ENCODE measurements around the gene SLC25A1. TPM values are rescaled to one million over a fixed set of nuclear protein-coding genes. Genes with fewer than 3 reads are reported as not detected.

Gene SLC25A1
- total RNA-seq (10 to 100 TPM; 19.3 to 34.0 (median 30.7) TPM), polyA plus RNA-seq (10 to 100 TPM; 39.4 to 66.5 TPM), total RNA-seq (21.1 reads per million, percentile 51 among the genes with 10 or more reads in this experiment)

DNA sequence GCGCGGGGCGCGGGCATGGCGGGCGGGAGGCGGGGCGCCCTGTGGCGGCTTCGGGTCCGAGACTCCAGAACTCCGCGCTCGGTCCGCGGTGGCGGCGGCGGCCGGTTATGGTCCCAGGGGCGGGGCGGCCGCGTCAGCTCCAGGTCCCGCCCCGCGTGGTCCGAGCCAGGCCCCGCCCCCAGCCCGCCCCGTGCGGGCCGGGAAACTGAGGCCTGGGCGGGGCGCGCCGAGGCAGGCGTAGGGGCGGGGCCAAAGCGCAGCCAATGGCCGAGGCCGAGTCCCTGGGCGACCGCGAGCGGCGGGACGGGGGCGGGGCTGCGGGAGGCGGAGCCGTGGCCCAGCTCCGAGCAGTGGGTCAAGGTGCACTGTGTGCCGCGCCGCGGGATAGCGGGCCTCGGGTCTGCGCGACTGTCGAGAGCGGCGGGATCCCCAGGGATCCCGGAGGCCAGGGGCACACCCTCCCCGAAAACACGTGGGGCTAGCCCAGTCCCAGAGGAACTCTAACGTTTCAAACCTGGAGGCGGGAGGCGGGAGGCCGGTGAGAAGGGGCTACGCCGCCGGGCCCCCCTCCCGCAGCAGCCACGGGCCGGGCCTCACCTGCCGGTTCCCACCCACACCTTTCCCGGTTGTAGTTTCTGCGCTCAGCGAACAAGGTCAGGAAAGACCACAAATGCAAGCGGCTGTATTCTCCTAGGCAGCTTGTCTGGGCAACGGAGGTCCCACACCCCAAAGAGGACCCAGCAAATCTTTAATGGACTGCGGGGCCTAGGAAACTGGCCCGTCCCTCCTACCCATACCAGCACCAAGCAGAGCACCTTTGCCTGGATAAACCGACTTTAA, at the start of gene SLC25A1:
SLC25A1 (minus strand) TSS at position 80 of the 840 bp plus-strand sequence; CDS start at position 17, 63 bp downstream.
- H3K9me3 ChIP-seq (ENCODE audit: control insufficient read depth in 2 of 3, low read length in 3 of 3), result no peaks in the 10 kb centered on the region
- no peaks in the 10 kb centered on the region for H3K36me3 Mint-ChIP-seq
- H3K4me3 Mint-ChIP-seq, result peak within 1 kb of the TSS; percentile 83 to 92 (median 86)
- peak within 1 kb of the TSS; percentile 58 for H3K4me3 ChIP-seq (ENCODE audit: low read length)
- H3K27ac Mint-ChIP-seq, result peak within 1 kb of the TSS; percentile 31 to 92 (median 85)
- H3K4me1 Mint-ChIP-seq, result peaks cover 13 to 28% (median 23%) of the 10 kb centered on the region in 7 donors
- H3K4me1 ChIP-seq (ENCODE audit: control insufficient read depth in 2 of 2, insufficient read depth in 2 of 2, low read length in 2 of 2), result peaks cover 7 to 9% of the 10 kb centered on the region in 2 donors
- peak; percentile 82 for ATAC-seq
- no peaks in the 10 kb centered on the region for H3K27me3 Mint-ChIP-seq
- no peaks in the 10 kb centered on the region for H3K27me3 ChIP-seq (ENCODE audit: control insufficient read depth in 2 of 2, insufficient read depth in 2 of 2, low read length in 2 of 2)
- CTCF ChIA-PET, result interaction anchor here (0.8 kb wide), 1 partner anchor 68 kb away, joined by 3 read pairs; no protein-coding TSS in a partner anchor
- peak within 1 kb of the TSS; percentile 63 for H3K27ac ChIP-seq (ENCODE audit: low read depth, low read length)
- peak in 8 of 9 donors; percentile 42 to 96 (median 49) for DNase-seq
- no peaks in the 10 kb centered on the region for H3K9me3 Mint-ChIP-seq
- no peaks in the 10 kb centered on the region for H3K36me3 ChIP-seq (ENCODE audit: control insufficient read depth in 2 of 3, insufficient read depth in 3 of 3, low read length in 3 of 3)
- POLR2A ChIA-PET, result interaction anchor here (0.8 to 1.5 kb wide), 4 partner anchors 10 to 90 kb away, joined by 3 to 5 read pairs (median 3); partner anchors contain the start of gene ESS2
- intact Hi-C loops (cut with micrococcal nuclease), result loop anchor here (1.0 to 5.0 kb wide), 11 partner anchors 35 to 540 kb away; partner anchors contain the start of genes C22orf39 (in 2 of the 2), CLTCL1 (in 2 of the 2), DGCR2 (in 2 of the 2) and ESS2 (in 2 of the 2)

DNA sequence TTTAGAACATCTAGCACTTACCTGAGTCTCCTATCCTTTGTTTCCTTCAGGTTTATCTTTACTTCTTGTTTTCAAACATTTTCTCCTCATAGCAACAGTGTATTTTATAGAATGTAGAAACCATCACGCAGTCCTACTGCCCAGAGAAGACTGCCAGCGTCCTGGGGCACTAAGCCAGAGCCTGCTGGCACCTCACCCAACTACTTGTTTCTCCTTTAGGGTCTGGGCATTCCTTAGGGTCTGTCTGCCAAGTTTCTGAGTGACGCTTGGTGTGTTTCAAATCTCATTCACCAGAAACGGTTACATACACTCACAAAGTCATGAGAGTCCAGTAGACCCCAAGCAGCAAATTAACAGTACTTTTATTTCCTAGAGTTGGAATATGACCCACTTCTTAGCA, 49.6 kb upstream of the SLC25A1 start:
- Histone ChIP-seq H3K4me1 (ENCODE audit: control insufficient read depth in 2 of 2, insufficient read depth in 2 of 2, low read length in 2 of 2) (no peaks in the 10 kb centered on the region), H3K9me3 (ENCODE audit: control insufficient read depth in 2 of 3, low read length in 3 of 3) (no peaks in the 10 kb centered on the region), H3K4me3 (ENCODE audit: low read length) (no peak overlapping the region), H3K36me3 (ENCODE audit: control insufficient read depth in 2 of 3, insufficient read depth in 3 of 3, low read length in 3 of 3) (no peaks in the 10 kb centered on the region), H3K27me3 (ENCODE audit: control insufficient read depth in 2 of 2, insufficient read depth in 2 of 2, low read length in 2 of 2) (no peaks in the 10 kb centered on the region), H3K27ac (ENCODE audit: low read depth, low read length) (no peak overlapping the region)
- Mint-ChIP-seq H3K4me1 (peaks cover 0 to 3% (median 0%) of the 10 kb centered on the region in 7 donors), H3K27ac (no peak overlapping the region), H3K9me3 (no peaks in the 10 kb centered on the region), H3K4me3 (no peak overlapping the region), H3K27me3 (peaks cover 0 to 8% (median 0%) of the 10 kb centered on the region in 5 donors), H3K36me3 (peaks cover 0 to 7% (median 5%) of the 10 kb centered on the region in 5 donors)
- no peak for ATAC-seq
- intact Hi-C loops (cut with micrococcal nuclease), result no loop called here
- ChIA-PET CTCF (no interaction called here), POLR2A (no interaction called here)
- no peak for DNase-seq

DNA sequence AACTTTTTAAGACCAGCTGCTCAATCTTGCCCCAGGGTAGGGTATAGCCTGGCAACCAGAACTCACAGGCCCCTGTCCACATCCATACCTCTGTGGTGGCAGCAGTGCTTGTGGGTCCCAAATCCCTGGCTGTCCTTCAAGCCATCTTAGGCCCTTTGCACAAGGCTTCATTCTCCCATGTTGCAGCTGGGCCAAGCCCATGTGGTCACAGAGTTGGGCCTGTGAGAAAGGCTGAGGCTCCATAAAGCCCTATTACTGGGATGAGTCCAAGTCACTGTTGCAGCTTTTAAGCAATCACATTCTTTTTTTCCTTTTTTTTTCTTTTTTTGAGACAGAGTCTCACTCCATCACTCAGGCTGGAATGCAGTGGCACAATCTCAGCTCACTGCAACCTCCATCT, 47.9 kb upstream of the SLC25A1 start:
- ChIA-PET CTCF (no interaction called here), POLR2A (interaction anchor here (0.6 kb wide), 1 partner anchor 79 kb away, joined by 4 read pairs; no protein-coding TSS in a partner anchor)
- Mint-ChIP-seq H3K4me3 (no peak overlapping the region), H3K27me3 (peaks cover 0 to 8% (median 0%) of the 10 kb centered on the region in 5 donors), H3K9me3 (no peaks in the 10 kb centered on the region), H3K36me3 (peaks cover 0 to 6% (median 0%) of the 10 kb centered on the region in 5 donors), H3K4me1 (peaks cover 0 to 3% (median 0%) of the 10 kb centered on the region in 7 donors), H3K27ac (no peak overlapping the region)
- no peak overlapping the region for H3K27ac ChIP-seq (ENCODE audit: low read depth, low read length)
- ATAC-seq (no peak), DNase-seq (no peak)
- no peak overlapping the region for H3K4me3 ChIP-seq (ENCODE audit: low read length)
- H3K4me1 ChIP-seq (ENCODE audit: control insufficient read depth in 2 of 2, insufficient read depth in 2 of 2, low read length in 2 of 2), result no peaks in the 10 kb centered on the region
- no peaks in the 10 kb centered on the region for H3K9me3 ChIP-seq (ENCODE audit: control insufficient read depth in 2 of 3, low read length in 3 of 3)
- intact Hi-C loops (cut with micrococcal nuclease), result no loop called here
- H3K36me3 ChIP-seq (ENCODE audit: control insufficient read depth in 2 of 3, insufficient read depth in 3 of 3, low read length in 3 of 3), result no peaks in the 10 kb centered on the region
- no peaks in the 10 kb centered on the region for H3K27me3 ChIP-seq (ENCODE audit: control insufficient read depth in 2 of 2, insufficient read depth in 2 of 2, low read length in 2 of 2)

DNA sequence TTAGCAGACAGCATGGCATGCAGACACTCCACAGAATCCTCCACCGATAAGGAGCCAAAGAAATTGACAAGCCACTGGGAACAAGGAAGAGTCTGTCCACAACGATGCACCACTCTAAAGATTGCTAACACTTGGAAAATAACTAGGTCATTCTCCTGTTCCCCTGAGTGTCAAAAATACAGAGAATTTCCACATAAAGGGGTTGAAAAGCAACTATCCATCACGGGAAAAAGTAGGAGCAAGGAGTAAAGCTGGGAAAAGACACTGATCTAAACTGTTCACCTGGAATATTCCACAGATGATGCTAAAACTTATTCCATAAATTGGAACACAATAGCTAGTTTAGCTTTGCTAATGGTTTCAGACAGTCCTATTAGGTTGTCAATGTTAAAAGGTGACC, 47.0 kb upstream of the SLC25A1 start:
- Mint-ChIP-seq H3K4me3 (no peak overlapping the region), H3K27ac (no peak overlapping the region), H3K4me1 (peaks cover 0 to 3% (median 0%) of the 10 kb centered on the region in 7 donors), H3K36me3 (peaks cover 0 to 6% (median 0%) of the 10 kb centered on the region in 5 donors), H3K27me3 (peaks cover 0 to 8% (median 0%) of the 10 kb centered on the region in 5 donors), H3K9me3 (no peaks in the 10 kb centered on the region)
- ChIA-PET CTCF (no interaction called here), POLR2A (no interaction called here)
- intact Hi-C loops (cut with micrococcal nuclease), result no loop called here
- H3K4me1 ChIP-seq (ENCODE audit: control insufficient read depth in 2 of 2, insufficient read depth in 2 of 2, low read length in 2 of 2), result no peaks in the 10 kb centered on the region
- no peaks in the 10 kb centered on the region for H3K36me3 ChIP-seq (ENCODE audit: control insufficient read depth in 2 of 3, insufficient read depth in 3 of 3, low read length in 3 of 3)
- DNase-seq (no peak), ATAC-seq (no peak)
- H3K27me3 ChIP-seq (ENCODE audit: control insufficient read depth in 2 of 2, insufficient read depth in 2 of 2, low read length in 2 of 2), result no peaks in the 10 kb centered on the region
- H3K9me3 ChIP-seq (ENCODE audit: control insufficient read depth in 2 of 3, low read length in 3 of 3), result no peaks in the 10 kb centered on the region
- no peak overlapping the region for H3K4me3 ChIP-seq (ENCODE audit: low read length)
- no peak overlapping the region for H3K27ac ChIP-seq (ENCODE audit: low read depth, low read length)

DNA sequence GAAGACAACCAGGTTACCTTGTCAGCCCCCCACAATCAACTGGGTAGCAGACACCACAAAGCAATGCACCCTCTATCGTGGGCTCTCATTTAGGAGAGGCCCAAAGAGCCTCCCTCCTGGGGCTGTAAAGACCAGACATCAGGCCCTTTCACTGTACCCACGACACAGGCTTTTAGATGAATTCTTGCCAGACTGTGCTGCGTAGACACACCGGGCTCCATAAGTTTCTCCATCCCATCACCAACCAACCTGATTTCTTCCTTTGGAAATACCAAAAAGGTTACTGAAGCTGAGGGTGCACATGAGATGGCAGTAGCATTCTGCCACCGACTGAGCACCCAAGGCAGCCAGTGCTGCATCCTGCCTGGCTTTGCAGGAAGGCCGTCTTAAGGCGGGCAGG, 46.4 kb upstream of the SLC25A1 start:
- H3K27ac Mint-ChIP-seq, result no peak overlapping the region
- H3K4me3 Mint-ChIP-seq, result no peak overlapping the region
- POLR2A ChIA-PET, result no interaction called here
- Histone ChIP-seq H3K36me3 (ENCODE audit: control insufficient read depth in 2 of 3, insufficient read depth in 3 of 3, low read length in 3 of 3) (no peaks in the 10 kb centered on the region), H3K27ac (ENCODE audit: low read depth, low read length) (no peak overlapping the region), H3K4me3 (ENCODE audit: low read length) (no peak overlapping the region), H3K27me3 (ENCODE audit: control insufficient read depth in 2 of 2, insufficient read depth in 2 of 2, low read length in 2 of 2) (no peaks in the 10 kb centered on the region), H3K9me3 (ENCODE audit: control insufficient read depth in 2 of 3, low read length in 3 of 3) (no peaks in the 10 kb centered on the region), H3K4me1 (ENCODE audit: control insufficient read depth in 2 of 2, insufficient read depth in 2 of 2, low read length in 2 of 2) (no peaks in the 10 kb centered on the region)
- no peaks in the 10 kb centered on the region for H3K4me1 Mint-ChIP-seq
- peaks cover 0 to 6% (median 0%) of the 10 kb centered on the region in 5 donors for H3K36me3 Mint-ChIP-seq
- intact Hi-C loops (cut with micrococcal nuclease), result no loop called here
- H3K9me3 Mint-ChIP-seq, result no peaks in the 10 kb centered on the region
- no peak for ATAC-seq
- peaks cover 0 to 7% (median 0%) of the 10 kb centered on the region in 5 donors for H3K27me3 Mint-ChIP-seq
- CTCF ChIA-PET, result no interaction called here
- no peak for DNase-seq

DNA sequence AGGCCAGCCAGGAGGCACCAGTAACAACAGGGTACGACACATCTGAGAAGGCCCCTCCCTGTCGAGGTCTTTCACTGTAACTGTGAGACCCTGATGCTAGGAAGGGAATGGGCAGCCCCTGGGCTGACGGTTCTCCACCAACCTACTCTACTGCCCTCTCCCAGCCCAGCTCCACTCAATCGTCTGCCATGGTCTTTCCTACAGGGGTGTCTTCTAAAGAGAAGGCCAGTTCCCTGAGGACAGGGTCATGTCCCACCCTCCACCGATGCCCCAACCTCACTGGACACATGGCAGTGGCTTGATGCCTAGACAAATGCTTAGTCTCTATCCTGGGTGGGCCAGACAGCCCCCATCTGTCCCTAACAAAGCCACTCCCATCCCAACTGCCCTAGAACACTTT, 46.0 kb upstream of the SLC25A1 start:
- H3K27ac Mint-ChIP-seq, result no peak overlapping the region
- H3K4me3 Mint-ChIP-seq, result no peak overlapping the region
- intact Hi-C loops (cut with micrococcal nuclease), result no loop called here
- peaks cover 0 to 7% (median 0%) of the 10 kb centered on the region in 5 donors for H3K27me3 Mint-ChIP-seq
- H3K9me3 Mint-ChIP-seq, result no peaks in the 10 kb centered on the region
- no peak overlapping the region for H3K4me3 ChIP-seq (ENCODE audit: low read length)
- DNase-seq (no peak), ATAC-seq (no peak)
- peaks cover 0 to 6% (median 0%) of the 10 kb centered on the region in 5 donors for H3K36me3 Mint-ChIP-seq
- H3K9me3 ChIP-seq (ENCODE audit: control insufficient read depth in 2 of 3, low read length in 3 of 3), result no peaks in the 10 kb centered on the region
- H3K36me3 ChIP-seq (ENCODE audit: control insufficient read depth in 2 of 3, insufficient read depth in 3 of 3, low read length in 3 of 3), result no peaks in the 10 kb centered on the region
- no peaks in the 10 kb centered on the region for H3K27me3 ChIP-seq (ENCODE audit: control insufficient read depth in 2 of 2, insufficient read depth in 2 of 2, low read length in 2 of 2)
- CTCF ChIA-PET, result no interaction called here
- H3K27ac ChIP-seq (ENCODE audit: low read depth, low read length), result no peak overlapping the region
- POLR2A ChIA-PET, result no interaction called here
- no peaks in the 10 kb centered on the region for H3K4me1 Mint-ChIP-seq
- no peaks in the 10 kb centered on the region for H3K4me1 ChIP-seq (ENCODE audit: control insufficient read depth in 2 of 2, insufficient read depth in 2 of 2, low read length in 2 of 2)
